Islet of Langerhans (tissue), 1 donor: ENCODE measurements around the gene LEFTY2.
"Not testable (repeated sequence)": the region's sequence is repeated elsewhere in the genome, so short reads cannot be mapped to it uniquely, and the experiment has no call there.

Experiments
- FAIRE-seq: peaks from one replicate; lab custom pipeline; 2011; peaks lifted over from hg19 to GRCh38; lab: Jason Lieb, UNC

Gene LEFTY2

GRCh38 chr1:225899044-225899925 lies 41.7 kb downstream of the LEFTY2 start:
- FAIRE-seq, result no peak

GRCh38 chr1:225897595-225898514 lies 43.2 kb downstream of the LEFTY2 start:
- FAIRE-seq, result no peak

- FAIRE-seq, result no peak
These were observed 44.0 kb downstream of the LEFTY2 start for GRCh38 chr1:225896937-225897549.

GRCh38 chr1:225896494-225896893 lies 44.5 kb downstream of the LEFTY2 start:
- no peak for FAIRE-seq

GRCh38 chr1:225892307-225892706 lies 48.7 kb downstream of the LEFTY2 start:
- no peak for FAIRE-seq

- FAIRE-seq, result no peak
These were observed 49.6 kb downstream of the LEFTY2 start for GRCh38 chr1:225891229-225891972.

- FAIRE-seq, result no peak
These were observed 50.4 kb downstream of the LEFTY2 start for GRCh38 chr1:225890346-225891228.

GRCh38 chr1:225889743-225890142 lies 51.3 kb downstream of the LEFTY2 start:
- no peak for FAIRE-seq

GRCh38 chr1:225888898-225889601 lies 52.0 kb downstream of the LEFTY2 start, which contains the start of gene LEFTY1:
Gene LEFTY1 (minus strand): TSS chr1:225889146. CDS start chr1:225889066, 80 bp downstream.
- no peak for FAIRE-seq

- FAIRE-seq, result no peak
These were observed 52.6 kb downstream of the LEFTY2 start for GRCh38 chr1:225888289-225888897.

GRCh38 chr1:225887554-225888288 lies 53.3 kb downstream of the LEFTY2 start:
- not testable (repeated sequence) for FAIRE-seq

- no peak for FAIRE-seq
These were observed 54.0 kb downstream of the LEFTY2 start for GRCh38 chr1:225887030-225887314.
